Prostate gland (tissue), 2 donors: ENCODE results near the gene FLRT1.

Source experiments
- POLR2A ChIP-seq: fragments of 450-650 bp; IDR thresholded peaks from one replicate; pipeline ENCODE4 v1.6.1; 2016; ENCODE audit warnings: antibody characterized with exemption, mild to moderate bottlenecking
- POLR2AphosphoS5 ChIP-seq: sonication (generic); formaldehyde crosslinking; IDR thresholded peaks from one replicate; pipeline ENCODE4 v1.6.1; 2017; ENCODE audit warnings: antibody characterized with exemption
- TF ChIP-seq, protein P1 (sequence below), 4 experiments: fragments of 200-600 bp in 2 of 4; fragments of 450-650 bp in 2 of 4; sonication (generic) in 2 of 4; IDR thresholded peaks; 1 replicate in 3 of 4; 2 replicates in 1 of 4; pipeline ENCODE4 v1.5.1; 2016 to 2019; ENCODE audit warnings: antibody characterized with exemption in 4 of 4, mild to moderate bottlenecking in 2 of 4, moderate library complexity in 2 of 4

DNA sequence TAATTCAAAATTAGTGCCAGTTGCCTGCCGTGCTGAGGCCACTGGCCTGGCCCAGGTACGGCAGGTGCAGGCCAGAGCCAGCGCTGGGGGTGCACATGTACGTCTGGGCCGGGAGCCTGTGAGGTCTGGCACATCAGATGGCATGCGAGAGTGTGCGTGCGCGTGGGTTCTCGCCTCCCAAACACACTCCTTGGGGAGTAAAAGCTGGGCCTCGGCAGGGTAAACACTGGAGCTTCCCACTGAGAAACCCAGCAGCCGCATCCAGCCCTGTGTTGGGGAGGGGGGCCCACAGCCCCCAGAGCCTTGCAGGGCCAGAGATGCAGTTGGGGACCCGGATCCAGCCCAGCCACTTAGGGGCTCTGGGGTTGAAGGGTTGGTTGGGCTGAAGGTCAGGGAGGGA lies 37.8 kb downstream of the FLRT1 start:
- TF ChIP-seq, protein P1, sequence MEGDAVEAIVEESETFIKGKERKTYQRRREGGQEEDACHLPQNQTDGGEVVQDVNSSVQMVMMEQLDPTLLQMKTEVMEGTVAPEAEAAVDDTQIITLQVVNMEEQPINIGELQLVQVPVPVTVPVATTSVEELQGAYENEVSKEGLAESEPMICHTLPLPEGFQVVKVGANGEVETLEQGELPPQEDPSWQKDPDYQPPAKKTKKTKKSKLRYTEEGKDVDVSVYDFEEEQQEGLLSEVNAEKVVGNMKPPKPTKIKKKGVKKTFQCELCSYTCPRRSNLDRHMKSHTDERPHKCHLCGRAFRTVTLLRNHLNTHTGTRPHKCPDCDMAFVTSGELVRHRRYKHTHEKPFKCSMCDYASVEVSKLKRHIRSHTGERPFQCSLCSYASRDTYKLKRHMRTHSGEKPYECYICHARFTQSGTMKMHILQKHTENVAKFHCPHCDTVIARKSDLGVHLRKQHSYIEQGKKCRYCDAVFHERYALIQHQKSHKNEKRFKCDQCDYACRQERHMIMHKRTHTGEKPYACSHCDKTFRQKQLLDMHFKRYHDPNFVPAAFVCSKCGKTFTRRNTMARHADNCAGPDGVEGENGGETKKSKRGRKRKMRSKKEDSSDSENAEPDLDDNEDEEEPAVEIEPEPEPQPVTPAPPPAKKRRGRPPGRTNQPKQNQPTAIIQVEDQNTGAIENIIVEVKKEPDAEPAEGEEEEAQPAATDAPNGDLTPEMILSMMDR (IDR thresholded peaks at IDR 0.05): no peak
- TF ChIP-seq POLR2AphosphoS5: no peak
- TF ChIP-seq POLR2A: no peak
